ENCODE measurements around the gene TMEM217.
A peak's percentile ranks its signal among the peaks of the same experiment; 100 is the strongest.

TMEM217 gene

DNA sequence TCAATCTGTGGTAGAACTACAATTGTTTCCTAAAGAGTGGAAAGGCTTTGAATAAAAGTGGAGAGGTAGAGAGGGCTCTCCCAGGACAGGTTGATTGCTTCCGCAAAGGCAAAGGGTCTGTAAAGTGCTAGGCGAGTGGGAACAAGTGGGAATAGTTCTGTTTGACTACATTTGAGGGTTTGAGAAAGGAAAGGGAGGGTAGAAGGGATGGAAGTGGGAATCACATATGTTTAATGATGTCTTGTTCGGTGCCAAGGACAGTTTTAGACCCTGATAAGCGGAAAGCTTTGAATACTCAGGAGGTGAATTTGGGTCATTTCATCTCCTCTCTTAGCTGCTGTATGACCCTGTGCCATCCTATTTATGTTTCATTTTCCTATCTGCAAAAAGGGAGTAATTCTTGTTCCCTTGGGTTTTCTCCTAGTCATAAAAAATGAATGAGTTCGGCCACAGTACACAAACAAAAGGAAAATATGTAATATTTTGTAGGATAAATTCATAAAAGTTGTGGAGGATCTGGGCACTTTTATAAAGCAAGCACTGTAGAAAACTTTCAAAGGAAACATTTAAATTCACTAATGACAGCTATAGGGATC, 89.7 kb downstream of the TMEM217 start:
- no peak for DNase-seq
- H3K27me3 ChIP-seq (replicated peaks): no peaks in the 10 kb centered on the region
- TF ChIP-seq CTCF (IDR thresholded peaks at IDR 0.05; ENCODE audit: low read depth, low read length, missing control alignments): no peak
- in situ Hi-C loops (cut with HindIII; ENCODE audit: low pct_ligation_motif_present, low sequenced_read_pairs): no loop called here
- peaks cover 19% of the 10 kb centered on the region for H3K36me3 ChIP-seq (replicated peaks)
- peak overlapping the region; percentile 99 for H3K27ac ChIP-seq
- H3K4me3 ChIP-seq (ENCODE audit: low read depth, low read length): no peak overlapping the region

DNA sequence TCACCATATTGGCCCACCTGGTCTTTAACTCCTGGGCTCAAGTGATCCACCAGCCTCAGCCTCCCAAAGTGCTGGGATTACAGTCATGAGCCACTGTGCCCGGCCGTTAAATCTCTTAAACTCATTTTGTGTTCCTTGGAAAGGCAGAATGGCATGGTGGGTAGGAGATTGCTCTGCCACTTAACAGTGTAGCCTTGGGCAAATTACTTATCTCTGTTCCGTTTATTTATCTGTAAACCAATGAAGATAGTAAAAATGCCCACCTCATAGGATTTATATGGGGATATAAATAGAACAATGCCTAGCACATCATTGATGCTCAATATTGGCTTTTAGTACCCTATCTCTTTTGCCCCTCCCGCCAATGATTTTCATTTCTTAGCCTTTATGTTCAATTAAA, 95.2 kb downstream of the TMEM217 start:
- Histone ChIP-seq H3K36me3 (replicated peaks) (no peaks in the 10 kb centered on the region), H3K4me3 (ENCODE audit: low read depth, low read length) (no peak overlapping the region), H3K27me3 (replicated peaks) (no peaks in the 10 kb centered on the region), H3K27ac (no peak overlapping the region)
- no peak for DNase-seq
- in situ Hi-C loops (cut with HindIII; ENCODE audit: low pct_ligation_motif_present, low sequenced_read_pairs): no loop called here
- no peak for TF ChIP-seq CTCF (IDR thresholded peaks at IDR 0.05; ENCODE audit: low read depth, low read length, missing control alignments)
